Measurements from ENCODE around the gene SLC6A6.

DNA sequence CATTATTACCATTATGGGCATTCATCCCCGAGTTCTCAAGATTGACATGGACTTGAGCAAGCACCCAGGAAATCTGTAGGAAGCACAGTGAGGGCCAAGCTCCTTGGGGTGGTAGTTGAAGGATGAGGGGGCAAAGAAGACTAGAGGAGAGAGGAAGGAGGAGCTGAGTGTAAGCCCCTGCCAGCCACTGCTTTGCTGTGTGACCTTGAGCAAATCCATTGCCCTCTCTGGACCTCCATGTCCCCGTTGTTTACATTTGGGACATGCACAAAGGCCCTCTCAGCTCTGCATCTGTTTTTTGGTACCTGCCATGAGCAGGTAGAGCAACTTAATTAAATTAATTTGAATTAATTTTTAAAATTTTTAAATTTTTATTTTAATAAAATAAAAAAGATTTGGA, 33.5 kb upstream of the SLC6A6 start:
- TF ChIP-seq, protein P1, sequence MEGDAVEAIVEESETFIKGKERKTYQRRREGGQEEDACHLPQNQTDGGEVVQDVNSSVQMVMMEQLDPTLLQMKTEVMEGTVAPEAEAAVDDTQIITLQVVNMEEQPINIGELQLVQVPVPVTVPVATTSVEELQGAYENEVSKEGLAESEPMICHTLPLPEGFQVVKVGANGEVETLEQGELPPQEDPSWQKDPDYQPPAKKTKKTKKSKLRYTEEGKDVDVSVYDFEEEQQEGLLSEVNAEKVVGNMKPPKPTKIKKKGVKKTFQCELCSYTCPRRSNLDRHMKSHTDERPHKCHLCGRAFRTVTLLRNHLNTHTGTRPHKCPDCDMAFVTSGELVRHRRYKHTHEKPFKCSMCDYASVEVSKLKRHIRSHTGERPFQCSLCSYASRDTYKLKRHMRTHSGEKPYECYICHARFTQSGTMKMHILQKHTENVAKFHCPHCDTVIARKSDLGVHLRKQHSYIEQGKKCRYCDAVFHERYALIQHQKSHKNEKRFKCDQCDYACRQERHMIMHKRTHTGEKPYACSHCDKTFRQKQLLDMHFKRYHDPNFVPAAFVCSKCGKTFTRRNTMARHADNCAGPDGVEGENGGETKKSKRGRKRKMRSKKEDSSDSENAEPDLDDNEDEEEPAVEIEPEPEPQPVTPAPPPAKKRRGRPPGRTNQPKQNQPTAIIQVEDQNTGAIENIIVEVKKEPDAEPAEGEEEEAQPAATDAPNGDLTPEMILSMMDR (IDR thresholded peaks at IDR 0.05) = no peak
- TF ChIP-seq EZH2phosphoT487 (IDR thresholded peaks at IDR 0.05) = no peak

Data from neural progenitor cell (in vitro differentiated cells).